Neural crest cell (in vitro differentiated cells): ENCODE measurements around the gene FAP. TPM values are rescaled to one million over a fixed set of nuclear protein-coding genes. Genes with fewer than 3 reads are reported as not detected.

Source experiments
- DNase-seq: peaks from one replicate; pipeline ENCODE4 v3.0.0; 2021; ENCODE audit warnings: low read depth, mixed read lengths, low spot score
- H3K27ac Mint-ChIP-seq: one replicate; pipeline ENCODE4 v1.8.0; 2021; ENCODE audit warnings: mild to moderate bottlenecking, mixed read lengths; ENCODE audit not compliant: unreplicated experiment
- H3K27me3 Mint-ChIP-seq: 2 replicates; pipeline ENCODE4 v1.8.0; 2021; ENCODE audit warnings: low read depth, mild to moderate bottlenecking, mixed read lengths
- H3K36me3 Mint-ChIP-seq: 2 replicates; pipeline ENCODE4 v1.8.0; 2021; ENCODE audit warnings: low read depth, mild to moderate bottlenecking, mixed read lengths
- H3K4me1 Mint-ChIP-seq: 2 replicates; pipeline ENCODE4 v1.8.0; 2021; ENCODE audit warnings: mixed read lengths
- H3K4me3 Mint-ChIP-seq: one replicate; pipeline ENCODE4 v1.8.0; 2021; ENCODE audit warnings: mild to moderate bottlenecking, mixed read lengths
- H3K9me3 Mint-ChIP-seq: 2 replicates; pipeline ENCODE4 v1.8.0; 2021; ENCODE audit warnings: mixed read lengths
- CTCF ChIP-seq: fragments of 200-600 bp; sonication (generic); conservative IDR thresholded peaks from 2 replicates; pipeline ENCODE4 v1.5.0; 2021; ENCODE audit warnings: antibody characterized with exemption, mild to moderate bottlenecking
- total RNA-seq: library from RNA; stranded (reverse); gene quantifications from 2 replicates; pipeline ENCODE4 v1.2.1, GENCODE V29; 2021

The FAP gene
- total RNA-seq, 1 donor from 2014 or later: not detected

GRCh38 chr2:162182395-162182794, 60.9 kb downstream of the FAP start:
- Mint-ChIP-seq H3K9me3 (no peaks in the 10 kb centered on the region), H3K4me3 (no peak overlapping the region), H3K27me3 (no peaks in the 10 kb centered on the region), H3K36me3 (no peaks in the 10 kb centered on the region), H3K4me1 (no peaks in the 10 kb centered on the region), H3K27ac (no peak overlapping the region)
- no peak for TF ChIP-seq CTCF
- DNase-seq: no peak

GRCh38 chr2:162177301-162177700, 65.9 kb downstream of the FAP start:
- H3K4me3 Mint-ChIP-seq: no peak overlapping the region
- TF ChIP-seq CTCF: no peak
- H3K27ac Mint-ChIP-seq: no peak overlapping the region
- no peaks in the 10 kb centered on the region for H3K9me3 Mint-ChIP-seq
- no peaks in the 10 kb centered on the region for H3K36me3 Mint-ChIP-seq
- H3K4me1 Mint-ChIP-seq: no peaks in the 10 kb centered on the region
- no peaks in the 10 kb centered on the region for H3K27me3 Mint-ChIP-seq
- no peak for DNase-seq

GRCh38 chr2:162175714-162176113, 67.5 kb downstream of the FAP start:
- no peak overlapping the region for H3K4me3 Mint-ChIP-seq
- no peaks in the 10 kb centered on the region for H3K36me3 Mint-ChIP-seq
- no peak overlapping the region for H3K27ac Mint-ChIP-seq
- no peaks in the 10 kb centered on the region for H3K27me3 Mint-ChIP-seq
- no peak for DNase-seq
- no peaks in the 10 kb centered on the region for H3K9me3 Mint-ChIP-seq
- H3K4me1 Mint-ChIP-seq: no peaks in the 10 kb centered on the region
- TF ChIP-seq CTCF: no peak

GRCh38 chr2:162174746-162175145, 68.5 kb downstream of the FAP start:
- Mint-ChIP-seq H3K36me3 (no peaks in the 10 kb centered on the region), H3K27me3 (no peaks in the 10 kb centered on the region), H3K27ac (no peak overlapping the region), H3K4me1 (no peaks in the 10 kb centered on the region), H3K9me3 (no peaks in the 10 kb centered on the region), H3K4me3 (no peak overlapping the region)
- no peak for DNase-seq
- no peak for TF ChIP-seq CTCF

GRCh38 chr2:162172802-162173370, 70.4 kb downstream of the FAP start:
- Mint-ChIP-seq H3K27me3 (peaks cover 3% of the 10 kb centered on the region), H3K9me3 (no peaks in the 10 kb centered on the region)
- no peak for TF ChIP-seq CTCF

GRCh38 chr2:162166745-162167144, 76.5 kb downstream of the FAP start:
- DNase-seq: no peak
- no peaks in the 10 kb centered on the region for H3K4me1 Mint-ChIP-seq
- no peaks in the 10 kb centered on the region for H3K36me3 Mint-ChIP-seq
- H3K9me3 Mint-ChIP-seq: no peaks in the 10 kb centered on the region
- H3K27me3 Mint-ChIP-seq: peaks cover 3% of the 10 kb centered on the region
- no peak overlapping the region for H3K4me3 Mint-ChIP-seq
- no peak overlapping the region for H3K27ac Mint-ChIP-seq
- no peak for TF ChIP-seq CTCF

More at GRCh38 chr2:162172802-162173370, 70.4 kb downstream of the FAP start:
- Mint-ChIP-seq H3K36me3 (no peaks in the 10 kb centered on the region), H3K27ac (no peak overlapping the region), H3K4me3 (no peak overlapping the region), H3K4me1 (no peaks in the 10 kb centered on the region)
- no peak for DNase-seq
